Endothelial cell of umbilical vein (primary cell): Measurements from ENCODE around the gene LDHB. TPM values are rescaled to one million over a fixed set of nuclear protein-coding genes. Genes with fewer than 3 reads are reported as not detected.

Experiments
- BruUV-seq: library from RNA; stranded (reverse); fragments of 400-500 nt; replicated peaks from 2 replicates; lab custom pipeline; 2021; lab: Mats Ljungman, UMichigan
- CTCF ChIA-PET: fragments of 300-600, 350-600 bp; sonication (Branson Sonifier 250); formaldehyde crosslinking; loops from one replicate; lab custom pipeline; 2021; ENCODE audit warnings: antibody characterized with exemption, inconsistent platforms; lab: Charles Lee
- POLR2A ChIA-PET: fragments of 300-600, 350-600 bp; sonication (Branson Sonifier 250); formaldehyde crosslinking; loops from one replicate; lab custom pipeline; 2021; ENCODE audit warnings: antibody characterized with exemption, inconsistent platforms; lab: Charles Lee
- DNase-seq: peaks from one replicate; pipeline ENCODE4 v3.0.0-alpha.2; 2011; ENCODE audit warnings: low read depth, low spot score
- FAIRE-seq: peaks from 2 replicates; lab custom pipeline; 2011; peaks lifted over from hg19 to GRCh38; lab: Jason Lieb, UNC
- H2AFZ ChIP-seq: 2 replicates; pipeline ENCODE4 v1.6.0; 2012; ENCODE audit warnings: low read depth, low read length, control low read depth, inconsistent platforms
- H3K27ac ChIP-seq: 2 replicates; pipeline ENCODE4 v1.5.1; 2011; ENCODE audit warnings: low read depth, mild to moderate bottlenecking, control low read depth, low read length, moderate library complexity; ENCODE audit not compliant: insufficient read depth
- H3K27me3 ChIP-seq, 2 experiments: 2 replicates each; pipeline versions ENCODE4 v1.6.0 to v1.6.1; 2011; ENCODE audit warnings: low read length in 2 of 2, mixed read lengths in 1 of 2; ENCODE audit not compliant: control insufficient read depth in 2 of 2, insufficient read depth in 2 of 2
- H3K36me3 ChIP-seq, 2 experiments: 2 replicates in 1 of 2; 3 replicates in 1 of 2; pipeline ENCODE4 v1.5.1; 2011; ENCODE audit warnings: low read length in 2 of 2, mild to moderate bottlenecking in 1 of 2, moderate library complexity in 1 of 2; ENCODE audit not compliant: control insufficient read depth in 2 of 2, insufficient read depth in 2 of 2; ENCODE audit errors: extremely low read depth in 1 of 2
- H3K4me1 ChIP-seq: 3 replicates; pipeline ENCODE4 v1.5.1; 2011; ENCODE audit warnings: mild to moderate bottlenecking, low read length; ENCODE audit not compliant: control insufficient read depth, insufficient read depth; ENCODE audit errors: extremely low read depth
- H3K4me2 ChIP-seq: 2 replicates; pipeline ENCODE4 v1.6.1; 2011; ENCODE audit warnings: low read length, control low read depth, mixed read lengths; ENCODE audit not compliant: insufficient read depth
- H3K4me3 ChIP-seq, 3 experiments: fragments of 200-600 bp in 1 of 3; sonication (generic), shearing (Covaris generic) in 1 of 3; replicated peaks in 1 of 3; 2 replicates each; pipeline ENCODE4 v1.5.1; 2011 to 2016; ENCODE audit warnings: control low read depth in 3 of 3, low read length in 3 of 3, mild to moderate bottlenecking in 2 of 3, inconsistent platforms in 1 of 3, low read depth in 1 of 3, moderate library complexity in 1 of 3; ENCODE audit not compliant: insufficient read depth in 1 of 3
- H3K79me2 ChIP-seq: 2 replicates; pipeline ENCODE4 v1.6.0; 2012; ENCODE audit warnings: low read length, inconsistent platforms; ENCODE audit not compliant: control insufficient read depth, insufficient read depth
- H3K9ac ChIP-seq: replicated peaks from 2 replicates; pipeline ENCODE3; 2011; ENCODE audit warnings: low read length, control low read depth; ENCODE audit not compliant: insufficient read depth; ENCODE audit errors: extremely low read depth
- H3K9me1 ChIP-seq: replicated peaks from 3 replicates; pipeline ENCODE4 v1.6.0; 2011; ENCODE audit warnings: mild to moderate bottlenecking, low read length; ENCODE audit not compliant: control insufficient read depth, insufficient read depth; ENCODE audit errors: extremely low read depth
- H3K9me3 ChIP-seq: replicated peaks from 2 replicates; pipeline ENCODE4 v1.5.1; 2012; ENCODE audit warnings: low read length, inconsistent platforms; ENCODE audit not compliant: control insufficient read depth, insufficient read depth
- H4K20me1 ChIP-seq: replicated peaks from 2 replicates; pipeline ENCODE3; 2011; ENCODE audit warnings: mild to moderate bottlenecking, low read length; ENCODE audit not compliant: control insufficient read depth, insufficient read depth; ENCODE audit errors: extremely low read depth
- EZH2 ChIP-seq: IDR thresholded peaks from 2 replicates; pipeline ENCODE4 v1.6.1; 2012; ENCODE audit warnings: borderline replicate concordance, low read depth, mild to moderate bottlenecking, moderate library complexity, low read length, inconsistent platforms; ENCODE audit not compliant: severe bottlenecking
- FOS ChIP-seq: IDR thresholded peaks from 2 replicates; pipeline ENCODE4 v1.6.1; 2011; ENCODE audit warnings: mild to moderate bottlenecking, low read length, moderate library complexity, borderline replicate concordance; ENCODE audit not compliant: insufficient read depth
- GATA2 ChIP-seq: IDR thresholded peaks from 2 replicates; pipeline ENCODE4 v1.7.0; 2011; ENCODE audit warnings: low read depth, mild to moderate bottlenecking, moderate library complexity, mixed read lengths, low read length; ENCODE audit not compliant: insufficient read length, insufficient read depth
- JUN ChIP-seq: IDR thresholded peaks from 2 replicates; pipeline ENCODE4 v1.6.1; 2011; ENCODE audit warnings: borderline replicate concordance, low read depth; ENCODE audit not compliant: insufficient read length, insufficient read depth
- MYC ChIP-seq: IDR thresholded peaks from one replicate; pipeline ENCODE4 v1.6.1; 2011; ENCODE audit warnings: mild to moderate bottlenecking, low read depth, low read length
- POLR2A ChIP-seq: IDR thresholded peaks from 2 replicates; pipeline ENCODE4 v1.6.1; 2012; ENCODE audit warnings: low read depth, mild to moderate bottlenecking, control low read depth, low read length
- POLR2AphosphoS5 ChIP-seq: IDR thresholded peaks from 2 replicates; pipeline ENCODE4 v1.6.1; 2012; ENCODE audit warnings: low read depth, mild to moderate bottlenecking, control low read depth, low read length, moderate library complexity; ENCODE audit not compliant: insufficient read depth
- dilution Hi-C: fragments of 300-500 bp; cut with MboI; formaldehyde crosslinking; loops from one replicate; pipeline ENCODE4 v1.15.0; 2019; ENCODE audit warnings: low sequenced_read_pairs; ENCODE audit not compliant: extremely low pct_ligation_motif_present
- intact Hi-C: fragments of 100-400 bp; cut with micrococcal nuclease; formaldehyde crosslinking; loops from one replicate; pipeline ENCODE4 v1.10.0; 2022
- polyA plus RNA-seq, 4 experiments: library from polyadenylated mRNA; depleted of rRNA in 3 of 4; stranded (reverse) in 3 of 4; unstranded in 1 of 4; fragments of >200 nt; gene quantifications; 2 replicates each; pipeline versions ENCODE4 v1.2.1 to v1.2.3, GENCODE V29; 2011 to 2012; ENCODE audit warnings: missing spikeins in 1 of 4
- total RNA-seq: library from RNA; stranded (reverse); gene quantifications from 2 replicates; pipeline ENCODE4 v1.2.3, GENCODE V29; 2021
- TF ChIP-seq, protein P1 (sequence below): IDR thresholded peaks from 2 replicates; pipeline ENCODE4 v1.6.1; 2011; ENCODE audit not compliant: insufficient read depth, insufficient read length
- TF ChIP-seq, protein P2 (sequence below), 2 donors: IDR thresholded peaks; 1 replicate in 1 of 2; 2 replicates in 1 of 2; pipeline ENCODE4 v1.5.1; 2011; ENCODE audit warnings: low read length in 2 of 2, mild to moderate bottlenecking in 2 of 2, moderate library complexity in 2 of 2, control low read depth in 1 of 2, inconsistent platforms in 1 of 2, low read depth in 1 of 2; ENCODE audit not compliant: insufficient read depth in 1 of 2; ENCODE audit errors: extremely low read depth in 1 of 2

LDHB gene
- total and polyA plus RNA-seq, 2 donors (not counting 3 experiments of a cell fraction or from before 2014, with no cell fraction given): 437 to 670 TPM

DNA sequence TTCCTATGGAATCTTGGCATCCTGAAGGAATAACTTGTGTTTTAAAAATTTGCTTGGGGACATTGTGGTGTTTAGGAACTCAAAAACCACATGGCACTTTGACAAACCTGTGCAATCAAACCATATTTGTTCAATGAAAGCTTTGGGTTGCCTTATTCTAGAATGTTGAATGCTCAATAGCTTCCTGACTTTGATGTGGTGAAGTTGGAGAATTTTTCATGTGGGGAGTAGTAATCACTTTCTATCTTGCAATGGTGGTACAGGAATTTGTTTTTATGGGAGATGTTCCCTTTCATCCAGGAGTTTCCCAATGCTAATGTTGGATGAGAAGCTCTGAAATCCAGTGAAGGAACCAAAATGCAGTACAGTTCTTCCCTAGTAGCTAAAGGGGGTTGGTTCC is 42.2 kb upstream of the LDHB start:
- dilution Hi-C loops: no loop called here
- CTCF ChIA-PET: interaction anchor here (0.9 to 6.0 kb wide), 8 partner anchors 10 to 760 kb away, joined by 3 to 517 read pairs (median 8); no protein-coding TSS in a partner anchor
- POLR2A ChIA-PET: no interaction called here
- Histone ChIP-seq H3K4me1 (no peaks in the 10 kb centered on the region), H3K4me2 (no peak overlapping the region), H4K20me1 (no peaks in the 10 kb centered on the region), H2AFZ (no peak overlapping the region), H3K27ac (no peak overlapping the region), H3K9ac (no peak overlapping the region), H3K4me3 (no peak overlapping the region), H3K79me2 (no peaks in the 10 kb centered on the region), H3K27me3 (peaks cover 3 to 5% of the 10 kb centered on the region in 2 experiments), H3K9me3 (no peaks in the 10 kb centered on the region), H3K9me1 (no peaks in the 10 kb centered on the region), H3K36me3 (no peaks in the 10 kb centered on the region)
- no TSS peak for BruUV-seq
- DNase-seq: no peak
- no peak for FAIRE-seq
- intact Hi-C loops: no loop called here
- TF ChIP-seq, protein P1, sequence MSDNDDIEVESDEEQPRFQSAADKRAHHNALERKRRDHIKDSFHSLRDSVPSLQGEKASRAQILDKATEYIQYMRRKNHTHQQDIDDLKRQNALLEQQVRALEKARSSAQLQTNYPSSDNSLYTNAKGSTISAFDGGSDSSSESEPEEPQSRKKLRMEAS: no peak
- TF ChIP-seq MYC (no peak), FOS (no peak), GATA2 (no peak), JUN (no peak), EZH2 (no peak), POLR2AphosphoS5 (no peak), POLR2A (no peak)
- TF ChIP-seq, protein P2, sequence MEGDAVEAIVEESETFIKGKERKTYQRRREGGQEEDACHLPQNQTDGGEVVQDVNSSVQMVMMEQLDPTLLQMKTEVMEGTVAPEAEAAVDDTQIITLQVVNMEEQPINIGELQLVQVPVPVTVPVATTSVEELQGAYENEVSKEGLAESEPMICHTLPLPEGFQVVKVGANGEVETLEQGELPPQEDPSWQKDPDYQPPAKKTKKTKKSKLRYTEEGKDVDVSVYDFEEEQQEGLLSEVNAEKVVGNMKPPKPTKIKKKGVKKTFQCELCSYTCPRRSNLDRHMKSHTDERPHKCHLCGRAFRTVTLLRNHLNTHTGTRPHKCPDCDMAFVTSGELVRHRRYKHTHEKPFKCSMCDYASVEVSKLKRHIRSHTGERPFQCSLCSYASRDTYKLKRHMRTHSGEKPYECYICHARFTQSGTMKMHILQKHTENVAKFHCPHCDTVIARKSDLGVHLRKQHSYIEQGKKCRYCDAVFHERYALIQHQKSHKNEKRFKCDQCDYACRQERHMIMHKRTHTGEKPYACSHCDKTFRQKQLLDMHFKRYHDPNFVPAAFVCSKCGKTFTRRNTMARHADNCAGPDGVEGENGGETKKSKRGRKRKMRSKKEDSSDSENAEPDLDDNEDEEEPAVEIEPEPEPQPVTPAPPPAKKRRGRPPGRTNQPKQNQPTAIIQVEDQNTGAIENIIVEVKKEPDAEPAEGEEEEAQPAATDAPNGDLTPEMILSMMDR (IDR thresholded peaks at IDR 0.05; ENCODE audit: extremely low read depth in 1 of 2, insufficient read depth in 1 of 2, low read depth in 1 of 2, low read length in 2 of 2): no peak
